CD1c-positive myeloid dendritic cell (primary cell): ENCODE results near the gene SNF8.

ENCODE experiments used
- DNase-seq: peaks from one replicate; pipeline ENCODE4 v3.0.0-alpha.2; 2016; ENCODE audit errors: extremely low spot score

SNF8 gene

GRCh38 chr17:48892940-48893645 is 51.5 kb downstream of the SNF8 start:
- DNase-seq, result no peak

GRCh38 chr17:48890086-48890485 is 54.6 kb downstream of the SNF8 start:
- no peak for DNase-seq

- no peak for DNase-seq
Measured at GRCh38 chr17:48883171-48883570, 61.5 kb downstream of the SNF8 start.

- no peak for DNase-seq
Measured at GRCh38 chr17:48882272-48882671, 62.4 kb downstream of the SNF8 start.
